Esophagus muscularis mucosa (tissue), 4 donors: ENCODE results near the gene RAB9B. TPM values are rescaled to one million over a fixed set of nuclear protein-coding genes. Genes with fewer than 3 reads are reported as not detected.
"Not testable (repeated sequence)": the region's sequence is repeated elsewhere in the genome, so short reads cannot be mapped to it uniquely, and the experiment has no call there.

Source experiments
- DNase-seq: peaks from one replicate; pipeline ENCODE4 v3.0.0-alpha.2; 2017; ENCODE audit errors: extremely low spot score
- H3K27ac ChIP-seq, 4 donors: fragments of 200-600 bp; sonication (generic); replicated peaks in 1 of 4; 1 replicate in 3 of 4; 2 replicates in 1 of 4; pipeline ENCODE4 v1.5.1; 2016 to 2019; ENCODE audit warnings: mild to moderate bottlenecking in 1 of 4
- H3K27me3 ChIP-seq, 4 donors: fragments of 200-600 bp; sonication (generic); one replicate each; pipeline versions ENCODE4 v1.5.1 to v1.6.0; 2016 to 2019
- H3K36me3 ChIP-seq, 4 donors: fragments of 200-600 bp; sonication (generic); one replicate each; pipeline ENCODE4 v1.5.1; 2016 to 2019
- H3K4me1 ChIP-seq, 4 donors: fragments of 200-600 bp; sonication (generic); one replicate each; pipeline ENCODE4 v1.5.1; 2016 to 2019
- H3K4me3 ChIP-seq, 4 donors: fragments of 200-600 bp; sonication (generic); 1 replicate in 2 of 4; 2 replicates in 2 of 4; pipeline ENCODE4 v1.5.1; 2016 to 2019; ENCODE audit warnings: mild to moderate bottlenecking in 4 of 4, moderate library complexity in 1 of 4
- H3K9me3 ChIP-seq, 4 donors: fragments of 200-600 bp; sonication (generic); 1 replicate in 3 of 4; 2 replicates in 1 of 4; pipeline ENCODE4 v1.5.1; 2016 to 2019
- EP300 ChIP-seq: sonication (generic); formaldehyde crosslinking; IDR thresholded peaks from one replicate; pipeline ENCODE4 v1.6.1; 2017; ENCODE audit warnings: antibody characterized with exemption
- POLR2A ChIP-seq: fragments of 450-650 bp; IDR thresholded peaks from one replicate; pipeline ENCODE4 v1.6.1; 2017; ENCODE audit warnings: antibody characterized with exemption, moderate library complexity, mild to moderate bottlenecking, low read depth
- POLR2AphosphoS5 ChIP-seq, 2 donors: sonication (generic); formaldehyde crosslinking; IDR thresholded peaks; one replicate each; pipeline ENCODE4 v1.6.1; 2017; ENCODE audit warnings: antibody characterized with exemption in 2 of 2
- WGBS: methylation state at CpG from one replicate; pipeline ENCODE4 v1.1.5; 2018; 5-methylcytosine and 5-hydroxymethylcytosine counted together
- intact Hi-C: fragments of 100-400 bp; cut with DNase I; formaldehyde crosslinking; loops from one replicate; pipeline ENCODE4 v1.15.1; 2023
- total RNA-seq, 4 donors: library from RNA; depleted of rRNA; stranded (reverse); fragments of >200 nt; gene quantifications; one replicate each; pipeline versions ENCODE4 v1.1.0 to v1.2.1, GENCODE V29; 2016
- TF ChIP-seq, protein P1 (sequence below), 3 experiments: fragments of 200-600 bp in 2 of 3; fragments of 450-650 bp in 1 of 3; sonication (generic) in 2 of 3; IDR thresholded peaks; one replicate each; pipeline ENCODE4 v1.5.1; 2017 to 2019; ENCODE audit warnings: antibody characterized with exemption in 3 of 3, mild to moderate bottlenecking in 2 of 3, moderate library complexity in 1 of 3

RAB9B gene
- total RNA-seq, 4 donors from 2014 or later = 8.9 to 13.6 (median 11.1) TPM

DNA sequence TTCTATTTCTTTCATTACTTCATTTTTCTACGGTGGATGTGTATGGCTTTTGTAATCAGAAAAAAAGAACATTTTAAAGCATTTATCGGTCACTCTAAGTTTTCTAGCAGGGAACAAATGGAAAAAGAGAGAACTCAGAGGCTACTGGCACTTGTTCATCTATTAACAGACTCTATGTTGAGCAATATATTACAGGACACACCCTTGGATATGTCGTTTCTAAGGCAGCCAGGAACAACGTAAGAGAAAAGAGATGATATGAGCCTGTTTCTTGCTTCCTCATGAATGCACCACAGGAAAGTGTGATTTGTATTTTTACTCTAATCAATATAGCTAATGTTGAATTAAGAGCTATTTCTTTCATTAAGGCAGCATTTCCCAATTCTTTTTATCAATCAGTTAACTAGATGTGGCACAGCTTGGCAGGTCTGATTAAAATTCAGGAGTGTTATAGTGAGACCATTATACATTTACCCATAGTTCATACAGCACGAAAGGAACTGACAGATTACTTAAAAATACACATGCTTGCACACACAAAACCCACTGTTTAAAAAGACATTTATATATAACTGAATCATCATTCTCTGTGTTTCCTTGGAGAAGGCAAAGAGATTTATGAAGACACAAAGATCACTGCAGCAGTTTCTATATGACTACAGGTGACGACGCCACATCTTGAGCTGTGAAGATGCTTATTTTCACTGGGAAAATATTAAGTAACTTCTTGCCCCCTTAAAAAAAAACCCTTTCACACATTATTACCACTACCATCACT lies 13.0 kb downstream of the RAB9B start:
- TF ChIP-seq EP300 = no peak
- TF ChIP-seq POLR2AphosphoS5 (IDR thresholded peaks at IDR 0.05) = no peak
- TF ChIP-seq, protein P1, sequence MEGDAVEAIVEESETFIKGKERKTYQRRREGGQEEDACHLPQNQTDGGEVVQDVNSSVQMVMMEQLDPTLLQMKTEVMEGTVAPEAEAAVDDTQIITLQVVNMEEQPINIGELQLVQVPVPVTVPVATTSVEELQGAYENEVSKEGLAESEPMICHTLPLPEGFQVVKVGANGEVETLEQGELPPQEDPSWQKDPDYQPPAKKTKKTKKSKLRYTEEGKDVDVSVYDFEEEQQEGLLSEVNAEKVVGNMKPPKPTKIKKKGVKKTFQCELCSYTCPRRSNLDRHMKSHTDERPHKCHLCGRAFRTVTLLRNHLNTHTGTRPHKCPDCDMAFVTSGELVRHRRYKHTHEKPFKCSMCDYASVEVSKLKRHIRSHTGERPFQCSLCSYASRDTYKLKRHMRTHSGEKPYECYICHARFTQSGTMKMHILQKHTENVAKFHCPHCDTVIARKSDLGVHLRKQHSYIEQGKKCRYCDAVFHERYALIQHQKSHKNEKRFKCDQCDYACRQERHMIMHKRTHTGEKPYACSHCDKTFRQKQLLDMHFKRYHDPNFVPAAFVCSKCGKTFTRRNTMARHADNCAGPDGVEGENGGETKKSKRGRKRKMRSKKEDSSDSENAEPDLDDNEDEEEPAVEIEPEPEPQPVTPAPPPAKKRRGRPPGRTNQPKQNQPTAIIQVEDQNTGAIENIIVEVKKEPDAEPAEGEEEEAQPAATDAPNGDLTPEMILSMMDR (IDR thresholded peaks at IDR 0.05) = no peak
- no peak for TF ChIP-seq POLR2A
- Histone ChIP-seq H3K27ac (peak overlapping the region in 3 of 4 donors; percentile 49 to 60 (median 53)), H3K9me3 (no peaks in the 10 kb centered on the region), H3K4me3 (no peak overlapping the region), H3K36me3 (no peaks in the 10 kb centered on the region), H3K27me3 (no peaks in the 10 kb centered on the region), H3K4me1 (peaks cover 0 to 6% (median 2%) of the 10 kb centered on the region in 4 donors)
- no peak for DNase-seq
- intact Hi-C loops = loop anchor here (5.0 kb wide), 1 partner anchor 127 kb away; no protein-coding TSS in a partner anchor
- 42% methylated on average over 7 of the region's 7 CpGs for WGBS

DNA sequence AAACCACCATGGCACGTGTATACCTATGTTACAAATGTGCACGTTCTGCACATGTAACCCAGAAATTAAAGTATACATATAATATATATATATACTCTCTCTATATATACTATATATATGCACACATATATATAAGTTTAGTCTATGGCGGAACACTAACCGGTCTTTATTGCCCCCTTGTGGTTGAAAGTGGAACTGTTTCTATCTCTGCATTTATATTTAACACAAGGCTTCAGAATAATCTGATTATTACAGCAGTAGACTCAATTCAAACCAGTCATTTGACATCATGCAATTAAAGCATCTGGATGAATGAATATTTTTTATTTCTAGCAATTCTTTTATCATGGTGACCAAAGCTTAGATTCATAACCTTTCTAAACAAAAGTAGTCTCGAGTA lies 14.6 kb downstream of the RAB9B start:
- WGBS = 23% methylated on average over 5 of the region's 5 CpGs
- Histone ChIP-seq H3K4me3 (no peak overlapping the region), H3K27ac (no peak overlapping the region), H3K9me3 (no peaks in the 10 kb centered on the region), H3K27me3 (no peaks in the 10 kb centered on the region), H3K4me1 (peaks cover 0 to 4% (median 0%) of the 10 kb centered on the region in 4 donors), H3K36me3 (no peaks in the 10 kb centered on the region)
- intact Hi-C loops = loop anchor here (2.0 to 5.0 kb wide), 2 partner anchors 125 to 285 kb away; no protein-coding TSS in a partner anchor
- DNase-seq = no peak
- TF ChIP-seq, protein P1 (IDR thresholded peaks at IDR 0.05) = peak; percentile 72 to 80 (median 77)
- TF ChIP-seq POLR2AphosphoS5 (IDR thresholded peaks at IDR 0.05) = no peak
- no peak for TF ChIP-seq EP300

DNA sequence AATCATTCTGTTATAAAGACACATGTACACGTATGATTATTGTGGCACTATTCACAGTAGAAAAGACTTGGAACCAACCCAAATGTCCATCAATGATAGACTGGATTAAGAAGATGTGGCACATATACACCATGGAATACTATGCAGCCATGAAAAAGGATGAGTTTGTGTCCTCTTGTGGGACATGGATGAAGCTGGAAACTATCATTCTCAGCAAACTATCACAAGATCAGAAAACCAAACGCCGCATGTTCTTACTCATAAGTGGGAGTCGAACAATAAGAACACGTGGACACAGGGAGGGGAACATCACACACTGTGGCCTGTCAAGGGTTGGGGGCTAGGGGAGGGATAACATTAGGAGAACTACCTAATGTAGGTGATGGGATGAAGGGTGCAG lies 15.0 kb downstream of the RAB9B start:
- intact Hi-C loops = loop anchor here (2.0 to 5.0 kb wide), 2 partner anchors 125 to 284 kb away; no protein-coding TSS in a partner anchor
- not testable (repeated sequence) for DNase-seq, H3K4me1 ChIP-seq, H3K36me3 ChIP-seq, H3K27ac ChIP-seq, H3K27me3 ChIP-seq, H3K9me3 ChIP-seq, H3K4me3 ChIP-seq
- 43% methylated on average over 5 of the region's 5 CpGs for WGBS

DNA sequence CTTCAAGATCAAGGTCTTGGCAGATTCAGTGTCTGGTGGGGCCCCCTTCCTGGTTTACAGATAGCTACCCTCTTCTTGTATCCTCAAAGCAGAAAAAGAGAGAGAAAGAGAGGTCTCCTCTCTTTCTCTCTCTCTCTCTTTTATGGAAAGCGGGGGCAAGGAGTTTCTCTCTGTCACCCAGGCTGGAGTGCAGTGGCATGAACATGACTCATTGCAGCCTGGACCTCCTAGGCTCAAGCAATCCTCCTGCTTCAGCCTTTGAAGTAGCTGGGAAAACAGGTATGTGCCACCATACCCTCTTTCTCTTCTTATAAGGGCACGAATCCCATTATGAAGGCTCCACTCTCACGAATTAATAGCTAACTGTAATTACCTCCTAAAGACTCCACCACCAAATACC lies 20.2 kb downstream of the RAB9B start:
- Histone ChIP-seq H3K9me3 (no peaks in the 10 kb centered on the region), H3K4me3 (no peak overlapping the region), H3K36me3 (no peaks in the 10 kb centered on the region), H3K27ac (no peak overlapping the region), H3K4me1 (no peaks in the 10 kb centered on the region), H3K27me3 (no peaks in the 10 kb centered on the region)
- TF ChIP-seq, protein P1 (IDR thresholded peaks at IDR 0.05) = no peak
- TF ChIP-seq EP300 (no peak), POLR2AphosphoS5 (IDR thresholded peaks at IDR 0.05) (no peak), POLR2A (no peak)
- no peak for DNase-seq
- intact Hi-C loops = no loop called here
- WGBS = 84% methylated on average over 3 of the region's 3 CpGs

DNA sequence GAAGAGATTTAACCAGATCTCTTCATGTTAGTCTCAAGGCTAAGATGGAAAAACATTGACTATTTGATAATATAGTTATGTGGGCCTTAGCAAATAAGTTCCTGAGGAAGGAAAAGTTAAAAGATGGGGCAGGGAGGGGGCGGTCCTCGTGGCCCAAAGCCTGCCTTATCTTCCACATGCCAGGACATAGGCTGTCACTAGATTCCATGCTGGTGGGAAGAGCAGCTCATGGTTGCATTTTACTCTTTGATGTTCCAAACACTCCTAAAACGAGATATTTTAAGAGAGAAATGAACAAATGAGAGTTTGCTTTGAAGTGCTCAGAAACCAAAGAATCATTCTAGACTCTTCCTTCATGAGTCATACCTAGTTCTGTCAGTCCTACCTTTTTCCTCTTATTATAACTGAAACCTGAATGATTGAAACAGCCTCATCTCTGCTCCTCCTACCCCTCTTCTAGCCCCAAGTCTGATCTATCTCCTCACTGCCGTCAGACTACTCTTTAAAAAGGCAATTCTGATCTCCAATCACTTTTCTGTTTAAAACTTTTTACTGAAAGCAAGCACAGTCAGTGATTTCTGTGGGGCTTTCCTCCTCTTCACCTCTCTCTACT lies 25.1 kb downstream of the RAB9B start:
- no peak for DNase-seq
- Histone ChIP-seq H3K4me1 (no peaks in the 10 kb centered on the region), H3K27ac (no peak overlapping the region), H3K4me3 (no peak overlapping the region), H3K27me3 (no peaks in the 10 kb centered on the region), H3K36me3 (no peaks in the 10 kb centered on the region), H3K9me3 (no peaks in the 10 kb centered on the region)
- WGBS = 61% methylated on average over 4 of the region's 4 CpGs
- intact Hi-C loops = no loop called here
- no peak for TF ChIP-seq EP300
- TF ChIP-seq, protein P1 (IDR thresholded peaks at IDR 0.05) = no peak
- TF ChIP-seq POLR2A = no peak
- no peak for TF ChIP-seq POLR2AphosphoS5 (IDR thresholded peaks at IDR 0.05)
